HL-60 (cell line): ENCODE measurements around the gene CHD1.

ENCODE experiments used
- CTCF ChIP-seq: IDR thresholded peaks from one replicate; pipeline ENCODE4 v1.5.1; 2011; ENCODE audit warnings: low read length, control low read depth, inconsistent platforms; ENCODE audit not compliant: insufficient read depth
- GABPA ChIP-seq: IDR thresholded peaks from 2 replicates; pipeline ENCODE4 v1.6.1; 2012; ENCODE audit warnings: low read depth
- POLR2AphosphoS5 ChIP-seq: IDR thresholded peaks from 2 replicates; pipeline ENCODE4 v1.6.1; 2012; ENCODE audit warnings: low read depth
- REST ChIP-seq: IDR thresholded peaks from 2 replicates; pipeline ENCODE4 v1.6.1; 2012; ENCODE audit warnings: low read depth; ENCODE audit not compliant: insufficient replicate concordance

DNA sequence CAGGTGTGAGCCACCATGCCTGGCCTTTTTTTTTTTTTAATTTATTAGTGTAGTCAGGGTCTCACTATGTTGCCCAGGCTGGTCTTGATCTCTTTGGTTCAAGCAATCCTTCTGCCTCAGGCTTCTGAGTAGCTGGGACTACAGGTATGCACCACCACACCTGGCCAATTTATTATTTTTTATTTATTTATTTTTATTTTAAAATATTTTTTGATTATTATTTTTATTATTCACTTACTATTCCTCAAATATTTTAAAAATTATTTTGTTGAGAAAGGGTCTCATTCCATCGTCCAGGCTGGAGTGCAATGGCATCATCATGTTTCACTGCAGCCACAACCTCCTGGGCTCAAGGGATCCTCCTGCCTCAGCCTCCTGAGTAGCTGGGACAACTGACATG lies 49.7 kb upstream of the CHD1 start:
- TF ChIP-seq CTCF (no peak), POLR2AphosphoS5 (no peak), REST (no peak), GABPA (no peak)
